C1 segment of cervical spinal cord (tissue), 14 donors: ENCODE measurements around the gene HDGFL2.

Experiments used
- DNase-seq, 14 donors: peaks; one replicate each; lab custom pipeline; 2025; lab: John Stamatoyannopoulos, UW

Gene HDGFL2

GRCh38 chr19:4497770-4498389, 25.8 kb downstream of the HDGFL2 start:
- DNase-seq = no peak

GRCh38 chr19:4498694-4499093, 26.6 kb downstream of the HDGFL2 start:
- no peak for DNase-seq

GRCh38 chr19:4499318-4499717, 27.2 kb downstream of the HDGFL2 start:
- DNase-seq = no peak

- DNase-seq = no peak
These were observed 27.8 kb downstream of the HDGFL2 start for GRCh38 chr19:4499855-4500254.

GRCh38 chr19:4500841-4501591, 28.9 kb downstream of the HDGFL2 start:
- DNase-seq = no peak

GRCh38 chr19:4501691-4502090, 29.6 kb downstream of the HDGFL2 start:
- DNase-seq = no peak

GRCh38 chr19:4502282-4503131, 30.4 kb downstream of the HDGFL2 start:
- DNase-seq = no peak

GRCh38 chr19:4503132-4503824, 31.2 kb downstream of the HDGFL2 start:
- DNase-seq = no peak

- DNase-seq = no peak
These were observed 31.7 kb downstream of the HDGFL2 start for GRCh38 chr19:4503825-4504170.

GRCh38 chr19:4504297-4504701, 32.2 kb downstream of the HDGFL2 start:
- peak in 2 of 14 donors; percentile 6 to 26 for DNase-seq

- DNase-seq = no peak
These were observed 32.9 kb downstream of the HDGFL2 start for GRCh38 chr19:4504891-4505569.

- DNase-seq = no peak
These were observed 33.7 kb downstream of the HDGFL2 start for GRCh38 chr19:4505570-4506448.

- DNase-seq = no peak
These were observed 34.5 kb downstream of the HDGFL2 start for GRCh38 chr19:4506449-4507149.

GRCh38 chr19:4507150-4507452, 35.0 kb downstream of the HDGFL2 start:
- DNase-seq = no peak

GRCh38 chr19:4507804-4508203, 35.7 kb downstream of the HDGFL2 start:
- DNase-seq = no peak

- no peak for DNase-seq
These were observed 36.6 kb downstream of the HDGFL2 start for GRCh38 chr19:4508698-4509097.

GRCh38 chr19:4510435-4511255, 38.5 kb downstream of the HDGFL2 start:
- DNase-seq = no peak

- no peak for DNase-seq
These were observed 39.4 kb downstream of the HDGFL2 start for GRCh38 chr19:4511300-4512054.
